Measurements from ENCODE around the gene BSG. TPM values are rescaled to one million over a fixed set of nuclear protein-coding genes. Genes with fewer than 3 reads are reported as not detected.

BSG gene
- total and polyA plus RNA-seq, 9 of the 15 experiments (the other 6 are each of a cell fraction or from before 2014, with no cell fraction given) = 4.6 to 495 (median 187) TPM

DNA sequence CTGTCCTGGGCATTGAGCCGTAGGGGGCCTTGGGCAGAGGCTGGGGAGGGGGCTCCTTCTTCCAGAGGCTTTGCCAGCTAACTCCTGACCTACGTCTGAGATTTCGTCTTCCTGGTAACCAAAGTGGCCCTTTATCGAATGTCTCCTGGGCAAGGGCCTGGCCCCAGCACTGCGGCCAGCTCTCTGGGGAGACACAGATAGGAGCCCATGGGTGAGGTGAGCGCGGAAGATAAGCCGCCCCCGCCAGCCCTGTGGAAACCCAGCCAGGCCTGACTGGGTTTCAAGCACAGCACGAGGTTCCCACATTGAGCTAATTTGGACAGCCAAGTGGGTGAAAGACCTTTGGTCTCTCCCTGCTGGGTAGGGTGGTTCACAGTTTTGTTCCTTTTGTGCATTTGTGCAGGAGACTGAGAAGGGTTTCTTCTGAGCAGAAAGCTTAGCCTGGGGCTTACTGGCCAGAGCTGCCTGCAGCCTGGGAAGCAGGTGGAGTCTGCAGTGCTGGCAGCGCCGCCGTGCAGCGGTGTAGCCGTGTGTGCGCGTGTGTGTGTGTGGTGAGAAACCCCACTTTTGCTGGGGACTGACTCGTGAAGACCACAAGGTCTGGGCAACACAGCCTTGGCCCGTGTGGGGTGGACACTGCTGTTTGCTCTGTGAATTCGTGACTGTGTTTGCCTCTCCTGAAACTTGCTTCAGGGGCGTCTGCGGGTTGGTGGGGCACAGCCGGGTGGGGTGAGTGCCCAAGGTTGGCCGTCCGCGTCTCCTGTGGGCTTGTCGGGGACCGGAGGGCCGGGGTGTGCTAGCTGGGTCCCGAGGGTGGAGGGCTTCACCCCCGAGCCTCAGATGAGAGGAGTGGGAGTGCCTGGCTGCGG, 2.5 kb downstream of the BSG start (continued):
- TF ChIP-seq ATF6 (CRISPR knock-in tag; IDR thresholded peaks at IDR 0.05) = no peak
- TF ChIP-seq TBP (optimal IDR thresholded peaks at IDR 0.05; ENCODE audit: low read depth, low read length) = peak; percentile 30
- TF ChIP-seq NFE2 (IDR thresholded peaks at IDR 0.05; ENCODE audit: low read depth) = peak; percentile 31; the same call in 1 of the 2 replicates
- TF ChIP-seq CBX2 (IDR thresholded peaks at IDR 0.05; ENCODE audit: insufficient read depth, low read length, poor library complexity, severe bottlenecking) = no peak
- TF ChIP-seq BHLHE40 (IDR thresholded peaks at IDR 0.05; ENCODE audit: low read length) = peak; percentile 83
- peak; percentile 99 for TF ChIP-seq TAL1 (IDR thresholded peaks at IDR 0.05)
- peak; percentile 96 for TF ChIP-seq CXXC5 (CRISPR knock-in tag; IDR thresholded peaks at IDR 0.05)
- no peak for TF ChIP-seq FOXK1 (CRISPR knock-in tag; IDR thresholded peaks at IDR 0.05; ENCODE audit: borderline replicate concordance)
- TF ChIP-seq MEIS2 (IDR thresholded peaks at IDR 0.05; ENCODE audit: partially characterized antibody) = peak; percentile 5
- peak; percentile 63 to 96; a peak in 3 of 4 replicates for TF ChIP-seq HDAC1 (IDR thresholded peaks at IDR 0.05)
- peak in 1 of 2 experiments; percentile 56; a peak in 1 of 3 replicates for TF ChIP-seq CBX3 (IDR thresholded peaks at IDR 0.05; ENCODE audit: borderline replicate concordance in 1 of 2, low read length in 2 of 2)
- TF ChIP-seq, protein P1, sequence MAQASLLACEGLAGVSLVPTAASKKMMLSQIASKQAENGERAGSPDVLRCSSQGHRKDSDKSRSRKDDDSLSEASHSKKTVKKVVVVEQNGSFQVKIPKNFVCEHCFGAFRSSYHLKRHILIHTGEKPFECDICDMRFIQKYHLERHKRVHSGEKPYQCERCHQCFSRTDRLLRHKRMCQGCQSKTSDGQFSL (CRISPR knock-in tag; IDR thresholded peaks at IDR 0.05) = 0 out of 2 replicates have a peak, but pooled peaks have one; percentile 21
- TF ChIP-seq, protein P1 (tag; IDR thresholded peaks at IDR 0.05) = no peak
- TF ChIP-seq ZNF316 (IDR thresholded peaks at IDR 0.05) = no peak
- TF ChIP-seq, protein P2, sequence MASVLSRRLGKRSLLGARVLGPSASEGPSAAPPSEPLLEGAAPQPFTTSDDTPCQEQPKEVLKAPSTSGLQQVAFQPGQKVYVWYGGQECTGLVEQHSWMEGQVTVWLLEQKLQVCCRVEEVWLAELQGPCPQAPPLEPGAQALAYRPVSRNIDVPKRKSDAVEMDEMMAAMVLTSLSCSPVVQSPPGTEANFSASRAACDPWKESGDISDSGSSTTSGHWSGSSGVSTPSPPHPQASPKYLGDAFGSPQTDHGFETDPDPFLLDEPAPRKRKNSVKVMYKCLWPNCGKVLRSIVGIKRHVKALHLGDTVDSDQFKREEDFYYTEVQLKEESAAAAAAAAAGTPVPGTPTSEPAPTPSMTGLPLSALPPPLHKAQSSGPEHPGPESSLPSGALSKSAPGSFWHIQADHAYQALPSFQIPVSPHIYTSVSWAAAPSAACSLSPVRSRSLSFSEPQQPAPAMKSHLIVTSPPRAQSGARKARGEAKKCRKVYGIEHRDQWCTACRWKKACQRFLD (CRISPR knock-in tag; IDR thresholded peaks at IDR 0.05) = peak; percentile 95
- peak; percentile 91 to 93 for TF ChIP-seq TRIM24 (IDR thresholded peaks at IDR 0.05)
